GM13977 (cell line): Measurements from ENCODE around the gene TSHZ1.
"Not testable (repeated sequence)": the region's sequence is repeated elsewhere in the genome, so short reads cannot be mapped to it uniquely, and the experiment has no call there.

Source experiments
- DNase-seq: peaks from one replicate; pipeline ENCODE4 v3.0.0; 2012; ENCODE audit warnings: low spot score
- in situ Hi-C: fragments of 300-500 bp; cut with MboI; formaldehyde crosslinking; loops from one replicate; pipeline ENCODE4 v1.12.0; 2022; ENCODE audit warnings: low sequenced_read_pairs, low pct_unique_long_range_greater_than_20kb, mixed read lengths, inconsistent platforms; ENCODE audit not compliant: unreplicated experiment
- TF ChIP-seq, protein P1 (sequence below): IDR thresholded peaks from 2 replicates; pipeline ENCODE4 v1.5.1; 2012; ENCODE audit warnings: mild to moderate bottlenecking, control low read depth; ENCODE audit not compliant: insufficient read depth; ENCODE audit errors: extremely low read depth, missing control alignments

Gene TSHZ1

DNA sequence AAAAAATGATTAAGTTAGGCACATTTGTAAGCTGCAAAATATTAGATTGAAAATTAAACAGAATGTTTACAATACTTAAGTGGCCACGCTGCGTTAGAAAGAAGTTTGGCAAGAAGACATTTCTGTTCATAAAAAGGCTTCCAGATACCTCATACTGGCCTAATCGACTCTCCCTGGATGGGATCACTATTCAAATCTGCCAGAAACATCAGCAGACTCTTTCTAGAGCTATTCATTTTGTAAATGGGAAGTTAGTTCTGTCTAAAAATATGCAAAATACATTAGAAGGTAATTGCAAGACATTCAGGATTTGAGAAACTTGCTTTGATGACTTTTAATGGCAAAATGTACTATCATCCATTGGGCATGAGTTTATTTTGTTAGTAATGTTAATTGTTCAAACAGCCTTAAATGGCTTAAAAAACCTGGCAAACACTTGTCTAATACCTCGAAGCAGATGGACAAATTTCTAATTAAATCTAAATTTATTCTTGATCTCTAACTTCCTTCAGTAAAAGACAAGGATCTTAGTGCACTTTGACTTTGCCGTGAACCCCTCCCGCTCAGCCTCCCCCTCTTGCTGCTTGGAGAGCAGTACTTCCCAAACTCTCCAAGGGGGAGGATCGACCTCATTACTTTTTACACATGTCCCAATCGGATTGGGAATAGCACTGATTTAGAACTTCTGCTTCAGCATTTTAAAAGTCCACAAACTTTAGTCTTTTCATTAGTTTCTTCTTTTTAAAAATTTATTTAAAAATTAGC is 113.4 kb downstream of the TSHZ1 start:
- in situ Hi-C loops = no loop called here
- no peak for DNase-seq
- TF ChIP-seq, protein P1, sequence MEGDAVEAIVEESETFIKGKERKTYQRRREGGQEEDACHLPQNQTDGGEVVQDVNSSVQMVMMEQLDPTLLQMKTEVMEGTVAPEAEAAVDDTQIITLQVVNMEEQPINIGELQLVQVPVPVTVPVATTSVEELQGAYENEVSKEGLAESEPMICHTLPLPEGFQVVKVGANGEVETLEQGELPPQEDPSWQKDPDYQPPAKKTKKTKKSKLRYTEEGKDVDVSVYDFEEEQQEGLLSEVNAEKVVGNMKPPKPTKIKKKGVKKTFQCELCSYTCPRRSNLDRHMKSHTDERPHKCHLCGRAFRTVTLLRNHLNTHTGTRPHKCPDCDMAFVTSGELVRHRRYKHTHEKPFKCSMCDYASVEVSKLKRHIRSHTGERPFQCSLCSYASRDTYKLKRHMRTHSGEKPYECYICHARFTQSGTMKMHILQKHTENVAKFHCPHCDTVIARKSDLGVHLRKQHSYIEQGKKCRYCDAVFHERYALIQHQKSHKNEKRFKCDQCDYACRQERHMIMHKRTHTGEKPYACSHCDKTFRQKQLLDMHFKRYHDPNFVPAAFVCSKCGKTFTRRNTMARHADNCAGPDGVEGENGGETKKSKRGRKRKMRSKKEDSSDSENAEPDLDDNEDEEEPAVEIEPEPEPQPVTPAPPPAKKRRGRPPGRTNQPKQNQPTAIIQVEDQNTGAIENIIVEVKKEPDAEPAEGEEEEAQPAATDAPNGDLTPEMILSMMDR = no peak

GRCh38 chr18:75324686-75325257 is 114.2 kb downstream of the TSHZ1 start:
- in situ Hi-C loops = no loop called here
- DNase-seq = no peak
- TF ChIP-seq, protein P1 = no peak

GRCh38 chr18:75329753-75330152 is 119.2 kb downstream of the TSHZ1 start:
- in situ Hi-C loops, DNase-seq: not testable (repeated sequence)

DNA sequence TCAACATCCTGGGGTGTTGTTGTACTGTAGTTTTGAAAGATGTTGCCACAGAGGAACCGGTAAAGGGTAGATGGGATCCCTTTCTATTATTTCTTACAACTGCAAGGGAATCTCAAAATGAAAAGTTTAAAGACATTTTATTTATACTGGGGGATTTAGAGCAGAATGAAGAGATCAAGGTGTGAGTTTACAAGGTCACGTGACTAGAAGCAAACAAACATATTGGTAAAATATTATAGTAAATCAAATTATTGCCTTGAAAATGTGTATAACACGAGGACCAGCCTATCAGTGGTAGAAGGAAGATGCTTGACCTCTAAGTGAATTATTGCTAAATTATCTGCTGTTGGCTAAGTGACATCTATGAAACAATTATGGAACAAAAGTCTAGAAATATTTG is 119.7 kb downstream of the TSHZ1 start:
- TF ChIP-seq, protein P1 = no peak

DNA sequence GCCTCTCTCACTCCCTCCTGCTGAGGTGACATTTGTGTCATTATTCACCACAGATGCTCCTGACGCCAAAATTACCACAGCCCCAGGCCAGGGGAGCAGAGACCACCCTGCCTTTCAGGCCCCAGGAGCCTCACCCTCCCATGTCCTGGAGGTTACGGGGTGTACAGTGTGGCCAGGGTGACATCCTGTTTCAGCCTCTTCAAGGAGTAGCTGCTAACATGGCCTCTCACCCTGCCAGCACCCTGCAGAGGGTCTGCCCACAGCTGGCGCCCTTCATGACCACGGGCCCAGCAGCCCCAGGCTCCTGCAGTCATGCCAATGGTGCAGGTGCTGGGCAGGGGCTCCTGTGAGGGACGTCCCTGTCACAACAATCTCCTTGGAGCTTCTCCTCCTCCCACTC is 124.3 kb downstream of the TSHZ1 start:
- in situ Hi-C loops = no loop called here
- TF ChIP-seq, protein P1 = no peak
- DNase-seq = no peak

More for the DNA sequence above, 119.7 kb downstream of the TSHZ1 start:
- DNase-seq = no peak
- in situ Hi-C loops = no loop called here

GRCh38 chr18:75335511-75335910 is 124.9 kb downstream of the TSHZ1 start:
- in situ Hi-C loops = no loop called here
- DNase-seq = no peak
- TF ChIP-seq, protein P1 = no peak

- no peak for DNase-seq
- TF ChIP-seq, protein P1 = no peak
- in situ Hi-C loops = no loop called here
Observed at GRCh38 chr18:75336767-75337166, 126.2 kb downstream of the TSHZ1 start.
